ENCODE results near the gene PER2.

Gene PER2

DNA sequence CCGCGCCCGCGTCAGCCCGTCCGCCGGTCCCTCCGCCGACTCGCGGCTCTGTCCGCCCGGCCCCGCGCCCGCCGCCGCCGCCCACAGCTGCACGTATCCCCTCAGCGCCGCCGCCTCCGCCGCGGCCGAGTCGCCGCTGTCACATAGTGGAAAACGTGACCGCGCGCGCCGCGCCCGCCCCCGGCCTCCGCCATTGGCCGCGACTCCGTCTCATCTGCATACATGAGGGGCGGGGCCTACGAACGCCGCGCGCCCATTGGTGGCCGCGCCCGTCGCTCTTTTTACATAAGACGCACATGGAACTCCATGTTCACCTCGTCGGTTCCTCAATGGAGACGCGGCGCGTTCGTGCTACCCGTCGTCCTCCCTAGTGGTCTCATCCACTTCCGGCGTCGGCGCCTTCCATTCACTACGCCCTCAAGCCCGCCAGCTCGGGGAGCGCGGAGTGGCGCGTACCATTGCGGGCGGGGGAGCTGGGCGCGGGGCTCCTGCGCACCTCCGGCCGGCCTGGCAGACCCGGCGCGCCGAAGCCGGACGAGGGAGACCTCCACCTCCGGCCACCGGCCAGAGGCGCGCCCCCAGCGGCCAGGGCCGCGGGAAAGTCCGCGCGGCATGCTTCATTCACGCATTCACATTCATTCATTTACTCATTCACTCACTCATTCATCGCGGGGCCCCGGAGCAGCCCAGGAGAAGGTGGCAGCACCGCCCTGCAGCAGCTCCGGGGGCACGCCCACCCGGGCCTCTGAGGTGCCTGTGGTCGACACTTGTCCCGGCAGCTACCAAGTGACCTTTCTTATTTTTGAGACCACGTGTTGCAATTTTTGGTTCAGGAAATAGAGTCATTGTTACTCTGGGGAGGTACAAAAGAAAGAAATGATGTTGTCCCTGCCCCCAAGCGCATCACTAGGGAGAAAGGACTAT lies 502 bp upstream of the PER2 start:
- Histone ChIP-seq H3K4me3 (ENCODE audit: low read length) (peak overlapping the region; percentile 89), H2AFZ (ENCODE audit: low read depth, low read length) (peak overlapping the region; percentile 89), H3K27me3 (ENCODE audit: insufficient read depth, low read length) (no peaks in the 10 kb centered on the region), H3K4me1 (ENCODE audit: insufficient read depth, low read length) (peaks cover 50% of the 10 kb centered on the region), H3K9me3 (ENCODE audit: low read length) (no peaks in the 10 kb centered on the region), H3K36me3 (ENCODE audit: insufficient read depth, low read length) (no peaks in the 10 kb centered on the region)

DNA sequence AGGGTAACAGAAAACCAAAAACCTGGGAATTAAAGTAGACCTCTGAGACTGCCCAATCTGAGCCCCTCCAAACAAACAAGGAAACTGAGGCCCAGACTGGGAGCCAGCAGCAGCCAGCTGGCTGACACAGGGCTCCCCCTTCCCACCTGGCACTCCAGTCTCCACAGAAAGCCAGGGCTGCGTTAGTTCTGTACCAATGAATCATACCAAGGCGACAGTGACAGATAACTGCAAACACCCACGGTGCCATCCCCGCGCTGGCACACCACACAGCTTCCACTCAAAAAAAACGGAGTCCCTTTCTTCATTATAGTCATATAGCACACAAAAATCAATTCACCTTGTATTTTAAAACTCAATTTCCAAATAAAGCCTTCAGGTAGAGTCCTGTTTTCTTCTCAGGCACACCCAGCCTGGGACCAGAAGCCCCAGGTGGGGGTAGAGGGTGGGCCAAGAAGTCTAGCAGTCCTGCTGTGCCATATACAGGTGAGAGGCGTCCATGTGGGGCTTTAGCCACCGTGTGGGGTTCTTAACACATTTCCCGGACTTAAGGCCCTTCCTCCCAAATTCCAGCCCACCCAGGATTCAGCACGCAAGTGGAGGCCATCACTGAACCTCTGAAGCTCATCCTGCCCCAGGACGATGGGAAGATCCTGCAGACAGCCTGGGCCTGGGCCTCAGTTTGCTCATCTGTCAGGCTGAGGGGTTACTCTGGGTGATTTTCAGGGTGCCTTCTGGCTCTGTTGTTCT lies 1.2 kb downstream of the PER2 start:
- H3K36me3 ChIP-seq (ENCODE audit: insufficient read depth, low read length): no peaks in the 10 kb centered on the region
- peaks cover 50% of the 10 kb centered on the region for H3K4me1 ChIP-seq (ENCODE audit: insufficient read depth, low read length)
- H2AFZ ChIP-seq (ENCODE audit: low read depth, low read length): no peak overlapping the region
- no peaks in the 10 kb centered on the region for H3K27me3 ChIP-seq (ENCODE audit: insufficient read depth, low read length)
- H3K4me3 ChIP-seq (ENCODE audit: low read length): peak overlapping the region; percentile 89
- H3K9me3 ChIP-seq (ENCODE audit: low read length): no peaks in the 10 kb centered on the region

DNA sequence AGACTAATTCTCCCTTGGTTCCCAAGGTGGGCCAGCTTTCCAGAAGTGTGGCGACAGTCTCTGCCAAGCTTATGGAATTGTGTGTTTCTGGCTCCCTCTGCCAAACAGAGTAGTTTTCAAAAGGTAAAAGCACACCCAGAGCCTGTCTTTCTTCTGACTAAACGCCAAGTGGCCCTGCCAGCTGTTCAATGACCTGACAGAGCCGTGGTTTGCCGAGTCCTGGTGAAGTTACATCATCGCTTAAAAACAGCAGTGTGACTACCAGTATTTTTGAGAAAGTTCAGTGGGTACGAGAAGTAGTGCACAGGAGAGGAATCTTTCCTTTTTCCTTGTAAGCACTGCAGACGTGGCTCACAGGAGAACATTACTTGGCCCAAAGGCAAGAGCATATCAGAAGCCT lies 1.9 kb downstream of the PER2 start:
- Histone ChIP-seq H3K4me1 (ENCODE audit: insufficient read depth, low read length) (peaks cover 50% of the 10 kb centered on the region), H3K9me3 (ENCODE audit: low read length) (no peaks in the 10 kb centered on the region), H3K36me3 (ENCODE audit: insufficient read depth, low read length) (no peaks in the 10 kb centered on the region), H3K4me3 (ENCODE audit: low read length) (no peak overlapping the region), H3K27me3 (ENCODE audit: insufficient read depth, low read length) (no peaks in the 10 kb centered on the region), H2AFZ (ENCODE audit: low read depth, low read length) (no peak overlapping the region)

DNA sequence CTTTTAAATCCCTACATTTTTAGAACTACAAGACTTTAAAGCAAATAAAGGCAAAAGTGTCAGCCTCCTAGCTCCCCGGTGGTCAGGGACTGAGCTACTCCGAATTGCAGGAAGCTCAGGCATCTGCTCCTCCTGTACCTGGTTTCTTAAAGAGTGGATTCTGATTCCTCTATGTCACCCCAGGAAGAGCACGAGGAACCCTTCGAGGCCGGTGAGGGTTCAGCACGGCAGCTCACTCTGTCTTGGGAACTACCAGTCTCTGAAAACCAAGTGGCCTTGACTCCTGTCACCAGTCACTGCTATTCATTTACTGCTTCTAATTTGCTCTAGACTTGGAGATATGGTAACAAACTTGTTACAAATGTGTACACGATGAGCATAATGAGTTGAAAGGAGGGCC lies 2.3 kb downstream of the PER2 start:
- Histone ChIP-seq H3K4me3 (ENCODE audit: low read length) (no peak overlapping the region), H3K36me3 (ENCODE audit: insufficient read depth, low read length) (no peaks in the 10 kb centered on the region)

GRCh38 chr2:238285653-238286082 lies 2.7 kb downstream of the PER2 start:
- no peaks in the 10 kb centered on the region for H3K27me3 ChIP-seq (ENCODE audit: insufficient read depth, low read length)
- H3K36me3 ChIP-seq (ENCODE audit: insufficient read depth, low read length): no peaks in the 10 kb centered on the region
- H2AFZ ChIP-seq (ENCODE audit: low read depth, low read length): no peak overlapping the region
- H3K4me1 ChIP-seq (ENCODE audit: insufficient read depth, low read length): peaks cover 50% of the 10 kb centered on the region
- H3K9me3 ChIP-seq (ENCODE audit: low read length): no peaks in the 10 kb centered on the region
- H3K4me3 ChIP-seq (ENCODE audit: low read length): no peak overlapping the region

More for the DNA sequence above, 2.3 kb downstream of the PER2 start:
- H2AFZ ChIP-seq (ENCODE audit: low read depth, low read length): no peak overlapping the region
- no peaks in the 10 kb centered on the region for H3K9me3 ChIP-seq (ENCODE audit: low read length)
- H3K4me1 ChIP-seq (ENCODE audit: insufficient read depth, low read length): peaks cover 50% of the 10 kb centered on the region
- no peaks in the 10 kb centered on the region for H3K27me3 ChIP-seq (ENCODE audit: insufficient read depth, low read length)

GRCh38 chr2:238284802-238285515 lies 3.5 kb downstream of the PER2 start:
- no peaks in the 10 kb centered on the region for H3K9me3 ChIP-seq (ENCODE audit: low read length)
- no peaks in the 10 kb centered on the region for H3K27me3 ChIP-seq (ENCODE audit: insufficient read depth, low read length)
- H3K4me1 ChIP-seq (ENCODE audit: insufficient read depth, low read length): peaks cover 46% of the 10 kb centered on the region
- no peaks in the 10 kb centered on the region for H3K36me3 ChIP-seq (ENCODE audit: insufficient read depth, low read length)
- H3K4me3 ChIP-seq (ENCODE audit: low read length): no peak overlapping the region
- H2AFZ ChIP-seq (ENCODE audit: low read depth, low read length): no peak overlapping the region

- peaks cover 37% of the 10 kb centered on the region for H3K4me1 ChIP-seq (ENCODE audit: insufficient read depth, low read length)
- no peak overlapping the region for H3K4me3 ChIP-seq (ENCODE audit: low read length)
- no peaks in the 10 kb centered on the region for H3K36me3 ChIP-seq (ENCODE audit: insufficient read depth, low read length)
- no peak overlapping the region for H2AFZ ChIP-seq (ENCODE audit: low read depth, low read length)
- no peaks in the 10 kb centered on the region for H3K27me3 ChIP-seq (ENCODE audit: insufficient read depth, low read length)
- H3K9me3 ChIP-seq (ENCODE audit: low read length): no peaks in the 10 kb centered on the region
Observed at GRCh38 chr2:238282861-238283738, 5.3 kb downstream of the PER2 start.

GRCh38 chr2:238281826-238282480 lies 6.5 kb downstream of the PER2 start:
- Histone ChIP-seq H3K4me1 (ENCODE audit: insufficient read depth, low read length) (peaks cover 26% of the 10 kb centered on the region), H3K9me3 (ENCODE audit: low read length) (no peaks in the 10 kb centered on the region), H2AFZ (ENCODE audit: low read depth, low read length) (no peak overlapping the region), H3K4me3 (ENCODE audit: low read length) (no peak overlapping the region), H3K27me3 (ENCODE audit: insufficient read depth, low read length) (no peaks in the 10 kb centered on the region), H3K36me3 (ENCODE audit: insufficient read depth, low read length) (peaks cover 3% of the 10 kb centered on the region)

DNA sequence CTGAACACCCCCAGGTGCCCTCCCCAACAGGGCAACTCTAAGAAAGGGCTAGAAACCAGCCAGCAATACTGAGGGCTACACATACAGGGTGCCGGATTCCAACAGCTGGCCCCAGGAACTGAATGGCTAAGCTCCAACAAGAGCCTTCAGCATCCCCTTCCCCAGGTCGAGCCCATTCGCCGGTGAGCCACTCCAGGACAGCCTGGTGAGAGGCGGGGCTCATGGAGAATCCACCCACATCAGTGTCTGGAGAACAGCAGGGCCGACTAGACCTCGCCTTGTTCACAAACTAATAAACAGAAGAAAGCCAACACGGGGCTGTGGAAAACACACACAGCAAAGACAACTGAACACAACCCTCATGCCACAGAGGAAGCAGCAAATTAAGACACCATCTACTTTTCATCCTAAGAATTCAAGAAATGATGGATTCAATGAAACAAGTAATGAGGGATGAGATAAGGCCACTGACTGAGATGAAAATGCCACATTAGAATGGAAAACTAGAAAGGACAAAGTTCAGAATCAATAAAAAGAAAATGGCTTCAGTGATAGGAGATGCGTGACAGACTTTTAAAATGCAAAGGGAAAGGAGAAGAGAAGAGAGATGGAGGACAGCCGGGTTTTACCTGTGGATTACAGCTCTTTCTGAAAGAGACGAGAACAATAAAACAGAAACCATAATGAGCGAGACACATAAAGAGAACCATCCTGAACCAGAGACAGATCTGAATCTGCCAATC lies 8.2 kb downstream of the PER2 start:
- H3K9me3 ChIP-seq (ENCODE audit: low read length): no peaks in the 10 kb centered on the region
- no peak overlapping the region for H2AFZ ChIP-seq (ENCODE audit: low read depth, low read length)
- no peaks in the 10 kb centered on the region for H3K27me3 ChIP-seq (ENCODE audit: insufficient read depth, low read length)
- H3K4me3 ChIP-seq (ENCODE audit: low read length): no peak overlapping the region
- peaks cover 12% of the 10 kb centered on the region for H3K36me3 ChIP-seq (ENCODE audit: insufficient read depth, low read length)
- peaks cover 9% of the 10 kb centered on the region for H3K4me1 ChIP-seq (ENCODE audit: insufficient read depth, low read length)

DNA sequence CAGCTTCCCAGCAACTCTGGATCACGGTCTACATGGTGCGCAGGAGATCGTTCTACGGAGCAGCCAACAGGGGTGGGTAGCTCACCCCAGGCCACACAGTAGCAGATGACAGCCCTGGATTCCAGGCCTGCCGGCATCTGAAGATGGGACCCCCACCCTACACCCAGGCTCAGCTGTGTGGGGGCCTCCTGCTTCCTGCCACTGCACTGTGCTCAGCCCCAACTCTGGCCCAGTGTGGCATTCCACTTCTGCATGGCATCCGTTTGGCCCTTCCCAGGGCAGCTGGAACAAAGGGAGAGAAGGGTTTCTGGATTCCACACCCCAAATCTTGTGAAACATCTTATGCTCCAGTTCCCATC lies 9.1 kb downstream of the PER2 start:
- H3K4me3 ChIP-seq (ENCODE audit: low read length): no peak overlapping the region
- H3K4me1 ChIP-seq (ENCODE audit: insufficient read depth, low read length): no peaks in the 10 kb centered on the region
- no peaks in the 10 kb centered on the region for H3K9me3 ChIP-seq (ENCODE audit: low read length)
- H3K36me3 ChIP-seq (ENCODE audit: insufficient read depth, low read length): peaks cover 18% of the 10 kb centered on the region
- H2AFZ ChIP-seq (ENCODE audit: low read depth, low read length): no peak overlapping the region
- no peaks in the 10 kb centered on the region for H3K27me3 ChIP-seq (ENCODE audit: insufficient read depth, low read length)

GRCh38 chr2:238278626-238279323 lies 9.6 kb downstream of the PER2 start:
- no peaks in the 10 kb centered on the region for H3K27me3 ChIP-seq (ENCODE audit: insufficient read depth, low read length)
- H2AFZ ChIP-seq (ENCODE audit: low read depth, low read length): no peak overlapping the region

More at GRCh38 chr2:238278626-238279323, 9.6 kb downstream of the PER2 start:
- no peak overlapping the region for H3K4me3 ChIP-seq (ENCODE audit: low read length)
- no peaks in the 10 kb centered on the region for H3K4me1 ChIP-seq (ENCODE audit: insufficient read depth, low read length)
- H3K36me3 ChIP-seq (ENCODE audit: insufficient read depth, low read length): peaks cover 19% of the 10 kb centered on the region
- no peaks in the 10 kb centered on the region for H3K9me3 ChIP-seq (ENCODE audit: low read length)

Measured in neuron (in vitro differentiated cells).